ENCODE measurements around the gene C5AR1.
"Not testable (repeated sequence)": the region's sequence is repeated elsewhere in the genome, so short reads cannot be mapped to it uniquely, and the experiment has no call there.

Gene C5AR1

DNA sequence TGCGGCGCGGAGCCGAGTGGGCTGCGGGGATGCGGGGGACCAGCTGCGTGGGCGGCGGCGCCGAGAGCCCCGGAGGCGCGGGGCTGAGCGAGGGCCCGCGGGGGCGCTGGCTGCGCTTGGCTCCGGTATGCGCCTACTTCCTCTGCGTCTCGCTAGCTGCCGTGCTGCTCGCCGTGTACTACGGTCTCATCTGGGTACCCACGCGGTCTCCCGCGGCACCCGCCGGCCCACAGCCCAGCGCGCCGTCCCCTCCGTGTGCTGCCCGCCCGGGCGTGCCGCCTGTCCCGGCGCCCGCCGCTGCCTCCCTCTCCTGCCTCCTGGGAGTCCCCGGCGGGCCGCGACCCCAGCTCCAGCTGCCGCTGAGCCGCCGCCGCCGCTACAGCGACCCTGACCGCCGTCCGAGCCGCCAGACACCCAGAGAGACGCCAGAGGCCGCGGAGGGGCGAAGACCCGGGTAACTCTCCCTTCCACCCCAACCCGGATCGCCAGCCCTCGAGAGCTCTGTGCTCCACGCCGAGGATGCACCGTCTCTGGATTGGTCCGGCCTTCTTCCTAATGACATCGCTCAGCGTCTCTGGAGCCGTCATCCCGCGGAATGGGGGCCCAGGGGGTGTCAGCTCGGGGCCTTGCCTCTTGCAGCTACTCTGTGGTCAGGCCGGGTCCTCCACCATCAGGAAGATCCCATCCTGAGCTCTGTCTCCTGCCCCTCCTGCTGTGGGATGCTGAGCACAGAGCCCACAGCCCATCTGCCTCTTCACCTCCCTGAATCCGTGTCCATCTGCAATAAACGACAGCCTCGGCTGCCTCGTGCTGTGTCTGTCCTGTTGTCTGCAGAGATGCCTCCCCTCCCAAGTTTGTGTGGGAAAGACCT, 34.5 kb upstream of the C5AR1 start:
- in situ Hi-C loops (cut with HindIII; ENCODE audit: low sequenced_read_pairs) = no loop called here
- DNase-seq (ENCODE audit: low read depth, low spot score) = peak; percentile 34
- TF ChIP-seq, protein P1, sequence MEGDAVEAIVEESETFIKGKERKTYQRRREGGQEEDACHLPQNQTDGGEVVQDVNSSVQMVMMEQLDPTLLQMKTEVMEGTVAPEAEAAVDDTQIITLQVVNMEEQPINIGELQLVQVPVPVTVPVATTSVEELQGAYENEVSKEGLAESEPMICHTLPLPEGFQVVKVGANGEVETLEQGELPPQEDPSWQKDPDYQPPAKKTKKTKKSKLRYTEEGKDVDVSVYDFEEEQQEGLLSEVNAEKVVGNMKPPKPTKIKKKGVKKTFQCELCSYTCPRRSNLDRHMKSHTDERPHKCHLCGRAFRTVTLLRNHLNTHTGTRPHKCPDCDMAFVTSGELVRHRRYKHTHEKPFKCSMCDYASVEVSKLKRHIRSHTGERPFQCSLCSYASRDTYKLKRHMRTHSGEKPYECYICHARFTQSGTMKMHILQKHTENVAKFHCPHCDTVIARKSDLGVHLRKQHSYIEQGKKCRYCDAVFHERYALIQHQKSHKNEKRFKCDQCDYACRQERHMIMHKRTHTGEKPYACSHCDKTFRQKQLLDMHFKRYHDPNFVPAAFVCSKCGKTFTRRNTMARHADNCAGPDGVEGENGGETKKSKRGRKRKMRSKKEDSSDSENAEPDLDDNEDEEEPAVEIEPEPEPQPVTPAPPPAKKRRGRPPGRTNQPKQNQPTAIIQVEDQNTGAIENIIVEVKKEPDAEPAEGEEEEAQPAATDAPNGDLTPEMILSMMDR (IDR thresholded peaks at IDR 0.05; ENCODE audit: low read depth, low read length) = no peak
- peak overlapping the region; percentile 26 for H3K4me3 ChIP-seq (ENCODE audit: low read depth, low read length)

DNA sequence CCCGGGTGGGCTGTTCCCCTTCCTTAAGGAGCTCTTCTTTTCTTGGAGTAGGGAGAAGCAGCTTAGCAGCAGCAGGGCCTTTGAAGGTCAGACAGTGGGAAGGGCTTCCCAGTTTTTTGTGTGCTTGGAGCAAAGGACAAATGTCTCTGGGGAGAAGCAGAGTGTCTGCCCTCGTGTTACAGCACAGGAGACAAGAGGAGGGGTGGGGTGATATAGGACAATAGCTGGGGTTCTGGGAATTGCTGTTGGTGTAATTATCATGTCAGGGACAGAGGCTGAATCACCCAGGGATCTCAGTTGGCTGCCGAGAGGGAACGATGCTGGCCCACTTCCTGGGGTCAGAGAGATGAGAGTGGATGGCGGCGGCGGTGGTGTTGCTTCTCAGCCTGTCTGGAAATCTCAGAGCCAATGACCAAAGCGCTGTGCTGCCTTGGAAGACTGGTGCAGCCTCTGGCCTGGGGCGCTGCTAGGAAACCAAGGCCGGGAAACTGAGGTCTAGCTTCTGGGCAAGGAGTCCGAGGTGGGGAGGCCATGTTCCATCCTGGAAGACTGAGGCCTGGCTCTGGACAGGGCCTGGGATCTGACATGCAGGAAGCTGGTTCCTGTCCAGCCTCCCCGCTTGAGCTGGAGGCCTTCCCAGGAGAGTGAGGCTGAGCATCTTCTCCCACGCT, 33.7 kb upstream of the C5AR1 start:
- DNase-seq (ENCODE audit: low read depth, low spot score) = peak; percentile 56
- H3K4me3 ChIP-seq (ENCODE audit: low read depth, low read length) = peak overlapping the region; percentile 21
- TF ChIP-seq, protein P1 (IDR thresholded peaks at IDR 0.05; ENCODE audit: low read depth, low read length) = no peak
- in situ Hi-C loops (cut with HindIII; ENCODE audit: low sequenced_read_pairs) = no loop called here

DNA sequence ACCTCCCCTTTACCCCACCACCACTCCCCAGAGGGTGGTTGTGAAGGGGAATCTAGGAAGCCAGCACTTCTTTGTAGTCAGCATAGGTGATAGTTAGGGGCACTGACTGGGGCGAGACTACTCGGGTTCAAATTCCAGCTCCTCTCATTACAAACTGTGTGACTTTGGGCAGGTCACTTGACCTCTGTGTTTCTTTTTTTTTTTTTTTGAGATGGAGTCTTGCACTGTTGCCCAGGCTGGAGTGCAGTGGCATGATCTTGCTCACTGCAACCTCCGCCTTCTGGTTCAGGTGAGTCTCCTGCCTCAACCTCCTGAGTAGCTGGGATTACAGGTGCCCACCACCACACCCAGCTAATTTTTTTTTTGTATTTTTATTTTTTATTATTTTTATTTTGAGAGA, 33.1 kb upstream of the C5AR1 start:
- in situ Hi-C loops (cut with HindIII; ENCODE audit: low sequenced_read_pairs); DNase-seq (ENCODE audit: low read depth, low spot score); H3K4me3 ChIP-seq (ENCODE audit: low read depth, low read length): not testable (repeated sequence)

DNA sequence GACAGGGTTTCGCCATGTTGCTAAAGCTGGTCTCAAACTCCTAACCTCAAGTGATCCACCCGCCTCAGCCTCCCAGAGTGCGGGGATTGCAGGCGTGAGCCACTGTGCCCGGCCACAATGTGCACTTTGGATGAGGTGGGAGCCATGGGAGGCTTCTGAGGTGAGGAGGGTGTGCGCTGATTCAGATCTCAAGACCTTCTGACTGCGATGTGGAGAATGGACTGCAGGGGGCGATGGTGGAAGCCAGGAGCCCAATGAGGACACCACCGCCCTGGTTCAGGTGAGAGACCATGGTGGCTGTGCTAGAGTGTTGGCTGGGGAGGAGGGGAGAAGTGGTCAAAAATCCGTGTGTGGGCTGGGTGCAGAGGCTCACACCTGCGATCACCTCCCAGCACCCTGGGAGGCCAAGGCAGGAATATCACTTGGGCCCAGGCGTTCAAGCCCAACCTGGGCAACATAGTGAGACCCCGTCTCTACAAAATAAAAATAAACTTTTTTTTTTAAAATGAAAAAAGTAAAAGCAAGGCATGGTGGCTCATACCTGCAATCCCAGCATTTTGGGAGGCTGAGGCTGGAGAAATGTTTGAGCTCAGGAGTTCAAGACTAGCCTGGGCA, 29.4 kb upstream of the C5AR1 start:
- in situ Hi-C loops (cut with HindIII; ENCODE audit: low sequenced_read_pairs) = no loop called here
- DNase-seq (ENCODE audit: low read depth, low spot score) = no peak
- no peak overlapping the region for H3K4me3 ChIP-seq (ENCODE audit: low read depth, low read length)
- TF ChIP-seq, protein P1 (IDR thresholded peaks at IDR 0.05; ENCODE audit: low read depth, low read length) = peak; percentile 51

DNA sequence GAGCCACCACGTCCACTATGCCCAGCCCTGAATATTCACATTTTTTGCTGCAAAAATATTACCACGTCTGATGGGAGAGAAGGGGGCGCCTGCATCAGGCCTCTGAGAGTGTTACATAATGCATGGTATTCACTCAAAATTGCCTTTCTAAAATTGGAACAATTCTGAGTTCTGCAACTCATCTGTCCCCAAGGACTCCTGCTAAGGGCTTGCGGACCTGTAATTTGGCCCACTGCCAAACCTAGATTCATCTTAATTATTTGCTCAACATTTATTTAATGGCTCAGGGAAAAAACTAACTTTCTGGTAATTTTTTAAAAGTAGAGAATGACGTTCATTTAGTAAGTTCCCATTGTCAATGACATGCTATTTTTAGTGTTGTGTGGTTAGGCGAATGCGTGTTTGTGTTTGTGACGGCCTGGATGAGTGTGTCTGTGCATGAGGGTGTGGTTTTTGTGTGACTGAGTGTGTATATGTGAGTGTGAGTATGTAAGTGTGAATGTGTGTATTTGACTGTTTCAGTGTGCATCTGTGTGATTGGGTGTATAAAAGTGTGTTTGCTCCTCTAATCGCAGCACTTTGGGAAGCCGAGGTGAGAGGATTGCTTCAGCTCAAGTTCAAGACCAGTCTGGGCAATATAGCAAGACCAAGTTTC, 26.1 kb upstream of the C5AR1 start:
- TF ChIP-seq, protein P1 (IDR thresholded peaks at IDR 0.05; ENCODE audit: low read depth, low read length) = no peak
- DNase-seq (ENCODE audit: low read depth, low spot score) = no peak
- H3K4me3 ChIP-seq (ENCODE audit: low read depth, low read length) = no peak overlapping the region
- in situ Hi-C loops (cut with HindIII; ENCODE audit: low sequenced_read_pairs) = no loop called here

DNA sequence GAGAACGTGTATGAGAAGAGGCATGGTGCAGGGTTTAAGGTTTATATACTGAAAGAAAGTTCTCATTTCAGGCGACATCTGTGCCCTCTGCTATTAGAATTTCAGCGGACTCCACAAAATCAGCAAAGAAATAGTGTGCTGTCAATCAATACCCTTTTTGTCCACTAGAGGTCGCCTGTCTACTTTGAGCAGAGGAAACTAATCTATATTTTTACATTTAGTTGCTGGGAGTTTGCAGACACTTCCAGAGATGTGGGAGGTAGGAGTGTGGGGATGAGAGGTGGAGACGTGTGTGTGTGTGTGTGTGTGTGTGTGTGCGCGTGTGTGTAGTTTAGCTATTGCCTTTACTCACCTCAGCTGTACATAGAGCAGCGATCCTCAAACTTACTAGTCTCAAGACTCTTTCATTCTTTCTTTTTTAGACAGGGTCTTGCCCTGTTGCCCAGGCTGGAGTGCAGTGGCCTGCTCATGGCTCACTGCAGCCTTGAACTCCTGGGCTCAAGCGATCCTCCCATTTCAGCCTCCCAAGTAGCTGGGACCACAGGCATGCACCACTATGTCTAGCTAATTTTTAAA, 25.2 kb upstream of the C5AR1 start:
- DNase-seq (ENCODE audit: low read depth, low spot score) = peak; percentile 58
- TF ChIP-seq, protein P1 (IDR thresholded peaks at IDR 0.05; ENCODE audit: low read depth, low read length) = peak; percentile 86
- in situ Hi-C loops (cut with HindIII; ENCODE audit: low sequenced_read_pairs) = no loop called here
- no peak overlapping the region for H3K4me3 ChIP-seq (ENCODE audit: low read depth, low read length)

All from astrocyte of the spinal cord (primary cell).